Measurements from ENCODE around the gene GARIN5B. TPM values are rescaled to one million over a fixed set of nuclear protein-coding genes. Genes with fewer than 3 reads are reported as not detected.
"Not testable (repeated sequence)": the region's sequence is repeated elsewhere in the genome, so short reads cannot be mapped to it uniquely, and the experiment has no call there.

Gene GARIN5B
- not detected in 2 replicates for total RNA-seq

- Mint-ChIP-seq H3K27me3 (peaks cover 10% of the 10 kb centered on the region), H3K36me3 (ENCODE audit: low read depth) (no peaks in the 10 kb centered on the region), H3K27ac (no peak within 1 kb of the TSS), H3K9me3 (no peaks in the 10 kb centered on the region), H3K4me3 (no peak within 1 kb of the TSS), H3K4me1 (no peaks in the 10 kb centered on the region)
- TF ChIP-seq CTCF (IDR thresholded peaks at IDR 0.05), result no peak
- DNase-seq, result no peak
- intact Hi-C loops (cut with micrococcal nuclease), result no loop called here
- POLR2A ChIA-PET, result interaction anchor here (0.6 kb wide), 2 partner anchors 25 to 117 kb away, joined by 3 to 5 read pairs; no protein-coding TSS in a partner anchor
- CTCF ChIA-PET, result no interaction called here
- ATAC-seq (ENCODE audit: low read depth), result no peak
Measured at GRCh38 chr19:55362990-55363716, at the start of gene GARIN5B. Gene GARIN5B, minus strand, starts transcription at chr19:55363260. Its CDS starts 194 bp downstream, at chr19:55363066.

- DNase-seq (no peak), ATAC-seq (ENCODE audit: low read depth) (no peak)
- Mint-ChIP-seq H3K9me3 (peaks cover 5% of the 10 kb centered on the region), H3K27ac (no peak overlapping the region), H3K36me3 (ENCODE audit: low read depth) (peaks cover 21% of the 10 kb centered on the region), H3K4me3 (no peak overlapping the region), H3K4me1 (peaks cover 24% of the 10 kb centered on the region), H3K27me3 (peaks cover 4% of the 10 kb centered on the region)
- CTCF ChIA-PET, result interaction anchor here (1.3 kb wide), 1 partner anchor 269 kb away, joined by 3 read pairs; no protein-coding TSS in a partner anchor
- TF ChIP-seq CTCF (IDR thresholded peaks at IDR 0.05), result no peak
- POLR2A ChIA-PET, result interaction anchor here (1.4 kb wide), 1 partner anchor 66 kb away, joined by 4 read pairs; the partner anchor contains the start of gene ZNF628
- intact Hi-C loops (cut with micrococcal nuclease), result no loop called here
Measured at GRCh38 chr19:55410168-55410567, 47.1 kb upstream of the GARIN5B start.

- intact Hi-C loops (cut with micrococcal nuclease), result loop anchor here (5.0 kb wide), 2 partner anchors 198 to 1292 kb away; partner anchors contain the start of genes PRPF31, TFPT and ZNF865
- peak overlapping the region; percentile 35 for H3K4me3 Mint-ChIP-seq
- peaks cover 24% of the 10 kb centered on the region for H3K4me1 Mint-ChIP-seq
- POLR2A ChIA-PET, result interaction anchor here (0.6 to 1.4 kb wide), 8 partner anchors 9 to 394 kb away, joined by 3 to 7 read pairs (median 3); partner anchors contain the start of genes PPP6R1, RPL28 and ZNF628
- H3K27ac Mint-ChIP-seq, result peak overlapping the region; percentile 98
- peaks cover 22% of the 10 kb centered on the region for H3K36me3 Mint-ChIP-seq (ENCODE audit: low read depth)
- not testable (repeated sequence) for DNase-seq; ATAC-seq (ENCODE audit: low read depth); H3K27me3 Mint-ChIP-seq; H3K9me3 Mint-ChIP-seq
- CTCF ChIA-PET, result interaction anchor here (1.3 kb wide), 1 partner anchor 268 kb away, joined by 3 read pairs; no protein-coding TSS in a partner anchor
Measured at GRCh38 chr19:55409179-55409578, 46.1 kb upstream of the GARIN5B start.

GRCh38 chr19:55408533-55408872 is 45.4 kb upstream of the GARIN5B start:
- Mint-ChIP-seq H3K27ac (peak overlapping the region; percentile 98), H3K4me1 (peaks cover 24% of the 10 kb centered on the region), H3K9me3 (peaks cover 5% of the 10 kb centered on the region), H3K36me3 (ENCODE audit: low read depth) (peaks cover 28% of the 10 kb centered on the region), H3K27me3 (no peaks in the 10 kb centered on the region), H3K4me3 (peak overlapping the region; percentile 91)
- ChIA-PET POLR2A (interaction anchor here (0.7 to 2.0 kb wide), 7 partner anchors 9 to 239 kb away, joined by 3 to 7 read pairs (median 3); partner anchors contain the start of genes CCDC106, PPP6R1 and RPL28), CTCF (interaction anchor here (1.9 kb wide), 1 partner anchor 267 kb away, joined by 4 read pairs; no protein-coding TSS in a partner anchor)
- intact Hi-C loops (cut with micrococcal nuclease), result loop anchor here (1.0 to 5.0 kb wide), 8 partner anchors 23 to 1291 kb away; partner anchors contain the start of genes ISOC2, KMT5C, PPP1R12C and PPP6R1
- no peak for TF ChIP-seq CTCF (IDR thresholded peaks at IDR 0.05)
- ATAC-seq (ENCODE audit: low read depth), result no peak
- DNase-seq, result no peak

- ATAC-seq (ENCODE audit: low read depth), result peak; percentile 88
- H3K36me3 Mint-ChIP-seq (ENCODE audit: low read depth), result peaks cover 32% of the 10 kb centered on the region
- H3K27ac Mint-ChIP-seq, result peak overlapping the region; percentile 98
- intact Hi-C loops (cut with micrococcal nuclease), result loop anchor here (1.0 to 5.0 kb wide), 9 partner anchors 23 to 1291 kb away; partner anchors contain the start of genes ISOC2, KMT5C, PPP1R12C and PPP6R1
- peak overlapping the region; percentile 91 for H3K4me3 Mint-ChIP-seq
- H3K9me3 Mint-ChIP-seq, result peaks cover 5% of the 10 kb centered on the region
- no peaks in the 10 kb centered on the region for H3K27me3 Mint-ChIP-seq
- DNase-seq, result peak; percentile 95
- ChIA-PET POLR2A (interaction anchor here (0.6 to 11.4 kb wide), 45 partner anchors 11 to 1036 kb away, joined by 3 to 215 read pairs (median 5); partner anchors contain the start of genes CCDC106, FIZ1, HSPBP1 and ISOC2), CTCF (interaction anchor here (1.1 to 1.9 kb wide), 2 partner anchors 24 to 267 kb away, joined by 3 to 4 read pairs; partner anchors contain the start of gene TMEM238)
- peaks cover 24% of the 10 kb centered on the region for H3K4me1 Mint-ChIP-seq
- TF ChIP-seq CTCF (IDR thresholded peaks at IDR 0.05), result no peak
Measured at GRCh38 chr19:55407800-55408532, 44.9 kb upstream of the GARIN5B start.

- Mint-ChIP-seq H3K4me1 (peaks cover 24% of the 10 kb centered on the region), H3K4me3 (peak within 1 kb of the TSS; percentile 91), H3K27ac (peak within 1 kb of the TSS; percentile 98), H3K36me3 (ENCODE audit: low read depth) (peaks cover 37% of the 10 kb centered on the region)
- H3K27me3 Mint-ChIP-seq; ATAC-seq (ENCODE audit: low read depth); H3K9me3 Mint-ChIP-seq; DNase-seq: not testable (repeated sequence)
- ChIA-PET CTCF (interaction anchor here (1.1 to 1.9 kb wide), 2 partner anchors 23 to 266 kb away, joined by 3 to 4 read pairs; partner anchors contain the start of gene TMEM238), POLR2A (interaction anchor here (0.6 to 11.4 kb wide), 46 partner anchors 8 to 1035 kb away, joined by 3 to 215 read pairs (median 5); partner anchors contain the start of genes FIZ1, HSPBP1, ISOC2 and KMT5C)
- intact Hi-C loops (cut with micrococcal nuclease), result loop anchor here (1.0 to 5.0 kb wide), 3 partner anchors 200 to 1290 kb away; partner anchors contain the start of genes PRPF31, TFPT and ZNF865
Measured at GRCh38 chr19:55407550-55407799, 44.4 kb upstream of the GARIN5B start, which contains the start of gene UBE2S. Gene UBE2S, minus strand, starts transcription at chr19:55407788. Its CDS starts 199 bp downstream, at chr19:55407589.

Data from activated B cell treated with CpG ODN at 0.5 μM for 24 hours (primary cell).